H1 (cell line): ENCODE results near the gene PPP2R2D. TPM values are rescaled to one million over a fixed set of nuclear protein-coding genes. Genes with fewer than 3 reads are reported as not detected.
A peak's percentile ranks its signal among the peaks of the same experiment; 100 is the strongest.

ENCODE experiments used
- CTCF ChIA-PET: fragments of 300-600 bp; sonication (Branson Sonifier 250); formaldehyde crosslinking; loops from one replicate; lab custom pipeline; 2021; ENCODE audit not compliant: partially characterized antibody; lab: Charles Lee
- POLR2A ChIA-PET: fragments of 300-600 bp; sonication (Branson Sonifier 250); formaldehyde crosslinking; loops from one replicate; lab custom pipeline; 2021; ENCODE audit warnings: inconsistent platforms; ENCODE audit not compliant: partially characterized antibody; lab: Charles Lee
- DNase-seq, 2 experiments: peaks; one replicate each; pipeline versions ENCODE4 v3.0.0 to v3.0.0-alpha.2; 2010 to 2022; ENCODE audit warnings: low spot score in 2 of 2, low read depth in 1 of 2, mixed read lengths in 1 of 2
- FAIRE-seq: peaks from 2 replicates; lab custom pipeline; 2011; peaks lifted over from hg19 to GRCh38; lab: Jason Lieb, UNC
- H2AFZ ChIP-seq: 2 replicates; pipeline ENCODE4 v1.8.1; 2012; ENCODE audit warnings: low read length, inconsistent platforms
- H2AK5ac ChIP-seq: 2 replicates; pipeline ENCODE4 v1.6.1; 2013; ENCODE audit warnings: low read depth, low read length
- H2BK120ac ChIP-seq: replicated peaks from 2 replicates; pipeline ENCODE3; 2013; ENCODE audit warnings: low read depth, low read length, inconsistent platforms
- H2BK12ac ChIP-seq: 2 replicates; pipeline ENCODE4 v1.6.1; 2013; ENCODE audit warnings: low read depth, low read length
- H2BK15ac ChIP-seq: 2 replicates; pipeline ENCODE4 v1.6.1; 2013; ENCODE audit warnings: low read length
- H2BK20ac ChIP-seq: 2 replicates; pipeline ENCODE4 v1.6.1; 2013; ENCODE audit warnings: low read length
- H2BK5ac ChIP-seq: 2 replicates; pipeline ENCODE4 v1.6.1; 2013; ENCODE audit warnings: low read depth, low read length
- H3K14ac ChIP-seq: 2 replicates; pipeline ENCODE4 v1.6.1; 2013; ENCODE audit warnings: inconsistent platforms; ENCODE audit not compliant: insufficient read length
- H3K18ac ChIP-seq: 2 replicates; pipeline ENCODE4 v1.6.1; 2013; ENCODE audit warnings: low read length; ENCODE audit errors: extremely low read depth
- H3K23ac ChIP-seq: 2 replicates; pipeline ENCODE4 v1.6.1; 2013; ENCODE audit warnings: inconsistent platforms; ENCODE audit not compliant: insufficient read length
- H3K23me2 ChIP-seq: 2 replicates; pipeline ENCODE4 v1.6.1; 2013; ENCODE audit warnings: low read depth, low read length
- H3K27ac ChIP-seq: 2 replicates; pipeline ENCODE4 v1.6.1; 2011; ENCODE audit warnings: low read depth, low read length, inconsistent platforms
- H3K27me3 ChIP-seq, 4 experiments: replicated peaks in 1 of 4; 1 replicate in 1 of 4; 2 replicates in 3 of 4; pipeline versions ENCODE4 v1.6.1 to v1.8.1; 2011 to 2013; ENCODE audit warnings: low read length in 3 of 4, mild to moderate bottlenecking in 3 of 4, inconsistent platforms in 2 of 4, mixed read lengths in 2 of 4, moderate library complexity in 1 of 4; ENCODE audit not compliant: control insufficient read depth in 3 of 4, insufficient read depth in 3 of 4; ENCODE audit errors: extremely low read depth in 1 of 4
- H3K36me3 ChIP-seq, 4 experiments: 2 replicates each; pipeline versions ENCODE4 v1.6.1 to v1.8.1; 2011 to 2013; ENCODE audit warnings: mild to moderate bottlenecking in 4 of 4, low read length in 3 of 4, moderate library complexity in 2 of 4, control low read depth in 1 of 4, inconsistent platforms in 1 of 4; ENCODE audit not compliant: insufficient read depth in 4 of 4, control insufficient read depth in 2 of 4
- H3K4ac ChIP-seq: replicated peaks from 2 replicates; pipeline ENCODE3; 2013; ENCODE audit warnings: low read length, low read depth, mixed read lengths, inconsistent platforms; ENCODE audit not compliant: insufficient read length
- H3K4me1 ChIP-seq, 4 experiments: replicated peaks in 1 of 4; 1 replicate in 1 of 4; 2 replicates in 3 of 4; pipeline versions ENCODE4 v1.6.1 to v1.8.1; 2011 to 2013; ENCODE audit warnings: low read length in 3 of 4, inconsistent platforms in 2 of 4, mixed read lengths in 1 of 4; ENCODE audit not compliant: insufficient read depth in 4 of 4, control insufficient read depth in 3 of 4
- H3K4me2 ChIP-seq, 2 experiments: 2 replicates each; pipeline versions ENCODE4 v1.6.1 to v1.8.1; 2011 to 2013; ENCODE audit warnings: low read depth in 2 of 2, low read length in 2 of 2, control low read depth in 1 of 2, inconsistent platforms in 1 of 2, mild to moderate bottlenecking in 1 of 2; ENCODE audit not compliant: insufficient read depth in 1 of 2
- H3K4me3 ChIP-seq, 4 experiments: fragments of 200-600, 300-600 bp in 1 of 4; sonication (generic), shearing (Covaris generic), sonication (Bioruptor Twin) in 1 of 4; 2 replicates each; pipeline versions ENCODE4 v1.5.1 to v1.8.1; 2011 to 2016; ENCODE audit warnings: low read length in 4 of 4, low read depth in 3 of 4, control low read depth in 2 of 4, inconsistent platforms in 2 of 4, mild to moderate bottlenecking in 2 of 4, mixed read lengths in 1 of 4, moderate library complexity in 1 of 4; ENCODE audit not compliant: insufficient read depth in 2 of 4; ENCODE audit errors: extremely low read depth in 1 of 4
- H3K56ac ChIP-seq: replicated peaks from 2 replicates; pipeline ENCODE3; 2013; ENCODE audit warnings: low read depth, mild to moderate bottlenecking, mixed read lengths, low read length, inconsistent platforms; ENCODE audit not compliant: insufficient read length
- H3K79me1 ChIP-seq: 2 replicates; pipeline ENCODE4 v1.6.1; 2013; ENCODE audit warnings: low read depth, low read length, control low read depth
- H3K79me2 ChIP-seq, 2 experiments: 2 replicates each; pipeline versions ENCODE4 v1.6.1 to v1.8.1; 2012 to 2013; ENCODE audit warnings: low read length in 2 of 2, mild to moderate bottlenecking in 2 of 2, inconsistent platforms in 1 of 2; ENCODE audit not compliant: insufficient read depth in 2 of 2, control insufficient read depth in 1 of 2
- H3K9ac ChIP-seq, 4 experiments: replicated peaks in 1 of 4; 1 replicate in 1 of 4; 2 replicates in 3 of 4; pipeline versions ENCODE4 v1.6.1 to v1.8.1; 2011 to 2013; ENCODE audit warnings: low read depth in 3 of 4, low read length in 3 of 4, control low read depth in 2 of 4, mild to moderate bottlenecking in 2 of 4, moderate library complexity in 2 of 4, inconsistent platforms in 1 of 4; ENCODE audit errors: extremely low read depth in 1 of 4
- H3K9me3 ChIP-seq, 2 experiments: 2 replicates each; pipeline versions ENCODE4 v1.6.1 to v1.8.1; 2012 to 2013; ENCODE audit warnings: mild to moderate bottlenecking in 2 of 2, moderate library complexity in 2 of 2, control low read depth in 1 of 2, inconsistent platforms in 1 of 2, low read depth in 1 of 2, low read length in 1 of 2, mixed read lengths in 1 of 2; ENCODE audit not compliant: insufficient read depth in 2 of 2
- H4K20me1 ChIP-seq, 2 experiments: replicated peaks in 1 of 2; 2 replicates each; pipeline versions ENCODE3 to v1.8.1; 2011 to 2013; ENCODE audit warnings: inconsistent platforms in 2 of 2, low read length in 2 of 2, mild to moderate bottlenecking in 1 of 2; ENCODE audit not compliant: insufficient read depth in 2 of 2, control insufficient read depth in 1 of 2
- H4K5ac ChIP-seq: 2 replicates; pipeline ENCODE4 v1.6.1; 2013; ENCODE audit warnings: low read length, low read depth, mixed read lengths, inconsistent platforms; ENCODE audit not compliant: insufficient read length
- H4K8ac ChIP-seq: 2 replicates; pipeline ENCODE4 v1.8.0; 2013; ENCODE audit warnings: mild to moderate bottlenecking, moderate library complexity, low read length, inconsistent platforms; ENCODE audit not compliant: insufficient read depth; ENCODE audit errors: extremely low read depth
- H4K91ac ChIP-seq: replicated peaks from 2 replicates; pipeline ENCODE3; 2013; ENCODE audit warnings: low read length, mixed read lengths, inconsistent platforms; ENCODE audit not compliant: insufficient read length
- CBX8 ChIP-seq: fragments of 300-800, 300-1000 bp; sonication (generic); IDR thresholded peaks from 2 replicates; pipeline ENCODE4 v1.7.1; 2016; ENCODE audit warnings: low read depth, low read length, borderline replicate concordance
- E2F6 ChIP-seq: IDR thresholded peaks from 2 replicates; pipeline ENCODE4 v1.6.1; 2012; ENCODE audit warnings: inconsistent platforms
- EZH2 ChIP-seq: fragments of 200-600 bp; sonication (generic); IDR thresholded peaks from 2 replicates; pipeline ENCODE4 v1.7.1; 2012; ENCODE audit warnings: low read depth, mild to moderate bottlenecking, moderate library complexity, low read length, inconsistent platforms; ENCODE audit not compliant: severe bottlenecking
- KDM1A ChIP-seq: fragments of 200-600, 300-600 bp; sonication (generic); IDR thresholded peaks from 2 replicates; pipeline ENCODE4 v1.7.1; 2016; ENCODE audit warnings: mild to moderate bottlenecking, low read length, borderline replicate concordance
- WGBS, 2 experiments: shearing (Covaris generic) in 1 of 2; methylation state at CpG; one replicate each; pipeline versions ENCODE4 v1.1.6 to v1.1.7; 2013 to 2015; ENCODE audit warnings: low lambda C conversion rate in 2 of 2, mixed read lengths in 2 of 2, inconsistent platforms in 1 of 2, low coverage in 1 of 2, missing lambda C conversion rate in 1 of 2; ENCODE audit not compliant: insufficient replicate concordance in 2 of 2, insufficient coverage in 1 of 2, insufficient read length in 1 of 2; ENCODE audit errors: extremely low coverage in 1 of 2, missing lambda C conversion rate in 1 of 2; 5-methylcytosine and 5-hydroxymethylcytosine counted together
- polyA plus RNA-seq, 7 experiments: library from polyadenylated mRNA; depleted of rRNA in 3 of 7; stranded (reverse) in 5 of 7; unstranded in 2 of 7; fragments of >200 nt in 5 of 7; fragments of 200-250 nt in 2 of 7; gene quantifications; 1 replicate in 5 of 7; 2 replicates in 1 of 7; 4 replicates in 1 of 7; pipeline versions ENCODE4 v1.2.1 to v1.2.3, GENCODE V29; 2011 to 2013; ENCODE audit warnings: missing spikeins in 2 of 7, mixed read lengths in 2 of 7
- total RNA-seq: library from RNA; stranded (reverse); fragmentation: NEBNext Ultra II Directional; extraction: Animal tissue kit (Norgen Biotek cat#: 25700); gene quantifications from 2 replicates; pipeline ENCODE4 v1.2.1, GENCODE V29; 2021

PPP2R2D gene
- total and polyA plus RNA-seq, 2 of the 8 experiments (the other 6 are each of a cell fraction or from before 2014, with no cell fraction given), result 25.4 to 32.8 TPM

- H2AFZ ChIP-seq, result no peak overlapping the region
- H3K4me3 ChIP-seq, result peak overlapping the region; percentile 30 to 62 (median 36); a peak in 6 of 8 replicates
- no peak overlapping the region for H2BK120ac ChIP-seq
- no peak overlapping the region for H2BK12ac ChIP-seq
- H3K4ac ChIP-seq, result no peak overlapping the region
- H3K14ac ChIP-seq, result no peak overlapping the region
- H3K27me3 ChIP-seq, result peaks cover 8 to 29% (median 24%) of the 10 kb centered on the region in 4 experiments
- DNase-seq (no peak), FAIRE-seq (no peak)
- peaks cover 10 to 11% of the 10 kb centered on the region in 2 experiments for H4K20me1 ChIP-seq
- H3K4me1 ChIP-seq, result peaks cover 11 to 16% (median 12%) of the 10 kb centered on the region in 4 experiments
- no peak overlapping the region for H4K91ac ChIP-seq
- H3K4me2 ChIP-seq, result peak overlapping the region; percentile 51 to 92; a peak in 3 of 4 replicates
- no peak overlapping the region for H4K8ac ChIP-seq
- no peak overlapping the region for H4K5ac ChIP-seq
- no peak overlapping the region for H3K56ac ChIP-seq
- H2AK5ac ChIP-seq, result no peak overlapping the region
- TF ChIP-seq E2F6 (0 out of 2 replicates have a peak, but pooled peaks have one; percentile 21), EZH2 (peak; percentile 38), KDM1A (no peak), CBX8 (no peak)
- CTCF ChIA-PET, result no interaction called here
- H3K9me3 ChIP-seq, result peaks cover 4 to 8% of the 10 kb centered on the region in 2 experiments; a peak in 1 of 4 replicates
- no peak overlapping the region for H2BK15ac ChIP-seq
- H3K27ac ChIP-seq, result no peak overlapping the region
- H3K79me2 ChIP-seq, result peaks cover 3 to 22% of the 10 kb centered on the region in 2 experiments; a peak in 3 of 4 replicates
- H2BK5ac ChIP-seq, result no peak overlapping the region
- 66% methylated on average over 13 of the region's 21 CpGs; no CpG with 5 or more reads in 1 of the 2 experiments for WGBS, 2 experiments
- no peak overlapping the region for H3K18ac ChIP-seq
- H3K79me1 ChIP-seq, result peaks cover 9% of the 10 kb centered on the region
- POLR2A ChIA-PET, result interaction anchor here (0.6 to 1.2 kb wide), 2 partner anchors 14 to 83 kb away, joined by 3 read pairs; no protein-coding TSS in a partner anchor
- no peaks in the 10 kb centered on the region for H3K36me3 ChIP-seq
- no peak overlapping the region for H3K9ac ChIP-seq
- H3K23me2 ChIP-seq, result peaks cover 12% of the 10 kb centered on the region
- no peak overlapping the region for H2BK20ac ChIP-seq
- no peak overlapping the region for H3K23ac ChIP-seq
These were observed 82.0 kb downstream of the PPP2R2D start for GRCh38 chr10:131982796-131983195.
